GM19023 (cell line): ENCODE results near the gene ZNF165.
"Not testable (repeated sequence)": the region's sequence is repeated elsewhere in the genome, so short reads cannot be mapped to it uniquely, and the experiment has no call there.

Experiments used
- ATAC-seq: cut with Tn5 transposase; IDR thresholded peaks from one replicate; pipeline ENCODE4 v1.9.1; 2021; ENCODE audit warnings: mild to moderate bottlenecking, moderate library complexity; ENCODE audit not compliant: unreplicated experiment

Gene ZNF165

DNA sequence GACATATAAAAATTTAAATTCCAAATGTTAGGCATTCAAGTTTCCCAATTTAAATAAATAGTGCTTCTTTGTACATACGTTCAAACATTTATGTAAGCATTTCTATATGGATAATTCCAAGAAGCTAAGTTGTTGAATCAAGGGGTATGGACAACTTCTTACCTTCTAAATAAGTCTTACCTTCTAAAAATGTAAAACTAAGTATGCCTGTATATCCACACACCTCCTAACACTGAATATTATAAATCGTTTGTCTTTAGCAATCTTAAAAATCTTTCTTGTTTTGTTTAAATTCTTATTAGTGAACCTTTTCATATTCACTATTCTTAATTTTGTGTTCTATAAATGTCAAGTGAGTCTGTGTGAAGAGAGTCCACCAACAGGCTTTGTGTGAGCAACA is 41.5 kb downstream of the ZNF165 start:
- ATAC-seq = no peak

DNA sequence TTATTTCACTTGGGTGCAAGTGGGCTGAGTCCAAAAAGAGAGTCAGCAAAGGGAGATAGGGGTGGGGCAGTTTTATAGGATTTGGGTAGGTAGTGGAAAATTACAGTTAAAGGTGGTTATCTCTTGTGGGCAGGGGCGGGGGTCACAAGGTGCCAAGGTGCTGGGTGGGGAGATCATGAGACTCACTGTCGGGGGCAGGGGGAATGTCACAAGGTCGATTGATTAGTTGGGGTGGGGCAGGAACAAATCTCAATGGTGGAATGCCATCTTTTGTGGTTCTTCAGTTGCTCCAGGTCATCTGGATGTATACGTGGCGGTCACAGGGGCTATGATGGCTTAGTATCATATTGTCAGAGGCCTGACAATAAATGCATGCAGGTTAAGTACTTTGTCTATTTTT is 41.9 kb downstream of the ZNF165 start:
- ATAC-seq = not testable (repeated sequence)

DNA sequence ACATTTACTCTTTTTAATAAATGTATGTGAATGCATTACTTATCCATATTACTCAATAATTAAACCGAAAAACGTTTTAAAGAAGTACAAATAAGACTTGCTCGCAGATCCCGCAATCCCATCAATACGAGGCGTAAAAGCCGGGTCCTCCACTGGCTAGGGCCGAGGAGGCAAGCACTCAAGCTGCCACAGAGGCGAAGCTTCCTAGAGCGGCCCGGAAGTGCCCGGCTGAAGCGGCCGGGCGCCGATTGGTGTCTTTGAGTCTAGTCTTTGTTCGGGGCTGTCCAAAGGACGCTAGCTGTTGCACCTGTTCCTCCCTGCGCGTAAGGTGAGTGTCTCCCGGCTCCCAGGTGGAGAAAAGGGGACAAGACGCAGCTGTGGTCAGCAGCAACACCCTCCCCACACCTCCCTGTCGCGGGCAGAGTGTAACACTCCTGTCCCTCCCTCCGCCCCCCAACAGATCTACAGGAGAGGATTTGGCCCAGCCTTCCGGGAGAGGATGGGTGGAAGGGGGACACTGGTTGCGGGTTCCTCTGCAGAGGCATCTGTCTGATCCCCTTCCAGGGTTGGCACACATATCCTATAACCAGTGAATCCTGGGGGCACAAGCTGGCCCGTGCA is 44.1 kb downstream of the ZNF165 start, which contains the start of gene ZSCAN16:
Gene ZSCAN16, plus strand, starts transcription at position 260 of the 621 bp plus-strand sequence. CDS start 835 bp downstream, outside the sequence.
- ATAC-seq = peak; percentile 97

DNA sequence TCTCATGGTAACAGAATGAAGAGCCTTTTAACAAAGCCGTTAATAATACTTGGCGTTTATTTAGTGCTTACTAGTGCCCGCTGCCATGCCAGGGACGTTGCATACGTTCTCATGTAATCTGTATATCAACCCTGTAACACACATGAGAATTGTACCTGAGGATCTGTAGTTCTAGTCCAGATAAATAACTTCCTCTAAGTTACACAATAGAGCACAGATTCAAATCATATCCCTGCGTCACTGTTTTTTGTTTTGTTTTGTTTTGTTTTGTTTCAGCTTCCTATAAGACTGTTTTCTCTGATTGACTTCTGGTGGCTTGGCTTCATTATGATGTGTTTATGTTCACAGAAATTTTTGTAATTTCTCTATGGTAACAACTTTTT is 44.6 kb downstream of the ZNF165 start:
- peak; percentile 2 for ATAC-seq

DNA sequence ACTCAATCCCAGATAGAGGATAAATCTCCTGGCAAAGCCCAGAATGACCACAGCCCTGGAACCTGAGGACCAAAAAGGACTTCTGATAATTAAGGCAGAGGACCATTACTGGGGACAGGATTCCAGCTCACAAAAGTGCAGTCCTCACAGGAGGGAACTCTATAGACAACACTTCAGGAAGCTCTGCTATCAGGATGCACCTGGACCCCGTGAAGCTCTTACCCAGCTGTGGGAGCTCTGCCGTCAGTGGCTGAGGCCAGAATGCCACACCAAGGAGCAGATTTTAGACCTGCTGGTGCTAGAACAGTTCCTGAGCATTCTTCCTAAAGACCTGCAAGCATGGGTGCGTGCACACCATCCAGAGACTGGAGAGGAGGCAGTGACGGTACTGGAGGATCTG is 45.0 kb downstream of the ZNF165 start:
- no peak for ATAC-seq

DNA sequence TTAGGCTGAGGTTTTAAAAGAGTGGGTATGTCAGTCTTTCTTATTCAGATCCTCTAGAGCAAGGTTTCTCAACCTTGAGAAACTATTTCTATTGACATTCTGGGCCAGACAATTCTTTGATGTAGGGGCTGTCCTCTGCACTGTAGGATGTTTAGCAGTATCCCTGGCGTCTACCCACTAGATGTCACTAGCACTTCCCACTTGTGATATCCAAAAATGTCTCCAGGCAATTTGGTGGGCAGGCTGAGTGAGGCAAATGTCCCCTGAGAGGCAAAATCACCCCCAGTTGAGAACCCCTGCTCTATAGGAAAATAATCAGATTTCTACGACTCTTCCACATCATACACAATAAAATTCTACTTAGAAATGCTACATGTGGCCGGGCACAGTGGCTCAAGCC is 53.6 kb downstream of the ZNF165 start:
- no peak for ATAC-seq

DNA sequence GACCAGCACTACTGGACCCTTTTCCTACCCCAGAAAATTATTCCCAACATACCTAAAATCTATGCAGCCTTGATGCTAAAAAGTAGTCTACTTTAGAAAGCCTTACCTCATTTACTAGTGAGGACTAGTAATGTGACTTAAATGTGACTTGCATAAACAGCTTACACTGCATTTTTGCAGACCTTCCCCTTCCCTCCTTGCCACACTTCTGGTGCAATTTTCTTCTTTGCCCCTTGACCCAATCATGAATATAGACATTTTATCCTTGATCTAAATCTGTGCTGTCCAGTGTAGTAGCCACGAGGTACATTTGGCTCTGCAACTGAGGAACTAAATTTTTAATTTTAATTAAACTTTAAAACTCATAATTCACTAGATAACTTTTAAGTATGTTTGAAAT is 54.3 kb downstream of the ZNF165 start:
- ATAC-seq = no peak

DNA sequence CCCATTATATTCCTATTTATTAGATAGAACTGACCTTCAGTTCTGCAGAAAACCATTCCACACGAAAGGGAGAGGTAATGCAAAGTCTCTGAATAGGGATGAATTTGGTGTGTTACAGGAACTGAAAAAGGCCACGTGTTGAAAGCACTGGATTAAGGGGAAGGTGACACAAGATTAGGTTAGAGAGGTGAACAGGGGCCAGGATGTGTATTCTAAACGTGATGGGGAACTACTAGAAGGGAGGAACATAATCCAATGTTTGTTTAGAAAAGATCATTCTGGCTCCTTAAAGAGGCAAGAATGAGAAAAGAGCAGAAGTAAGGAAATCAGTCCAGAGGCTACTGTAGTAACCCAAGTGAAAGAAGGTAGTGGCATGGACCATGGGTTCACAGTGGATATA is 55.0 kb downstream of the ZNF165 start:
- ATAC-seq = no peak

DNA sequence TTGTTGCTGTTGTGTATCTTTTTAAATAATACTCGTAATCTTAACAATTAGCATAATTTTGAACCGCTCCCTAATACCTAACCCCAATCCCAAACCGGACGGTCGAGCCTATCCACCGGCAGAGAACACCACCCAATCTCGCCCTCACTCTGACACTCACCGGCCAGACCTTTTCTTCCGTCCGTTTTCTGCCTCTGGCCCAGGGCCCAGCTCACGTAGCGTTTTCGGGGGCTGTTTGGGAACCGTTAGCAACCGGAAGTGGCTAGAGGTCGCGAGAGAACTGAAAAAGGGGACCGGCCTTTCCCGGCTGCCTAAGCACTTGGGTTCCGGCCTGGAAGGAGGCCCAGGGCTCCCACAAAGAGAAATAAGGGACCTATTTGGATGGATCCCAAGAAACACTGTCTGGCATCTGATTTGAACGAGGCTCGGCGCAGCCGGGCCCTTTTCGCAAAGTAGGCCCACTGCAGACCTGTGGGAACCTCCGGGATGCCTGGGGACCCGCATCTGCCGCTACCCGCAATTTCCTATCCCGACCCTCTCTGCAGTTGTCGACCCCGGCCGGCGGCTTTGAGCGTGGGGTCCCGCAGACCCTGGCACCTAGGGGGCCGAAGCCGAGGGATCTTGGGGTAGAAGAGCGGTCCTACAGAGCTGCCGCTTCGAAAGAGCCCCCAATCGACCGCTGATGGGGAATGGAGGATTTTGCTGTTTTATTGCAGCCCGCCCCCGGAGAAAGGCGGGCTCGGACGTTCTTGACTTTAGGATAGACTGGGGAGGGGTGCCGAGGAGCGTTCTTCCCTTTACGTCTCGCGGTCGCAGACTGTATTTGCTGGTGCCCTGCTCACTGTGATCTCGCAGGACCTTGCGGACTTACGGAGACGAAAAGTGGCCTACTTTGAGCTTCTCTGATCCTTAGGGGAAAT is 56.5 kb downstream of the ZNF165 start:
- peak; percentile 59 for ATAC-seq

DNA sequence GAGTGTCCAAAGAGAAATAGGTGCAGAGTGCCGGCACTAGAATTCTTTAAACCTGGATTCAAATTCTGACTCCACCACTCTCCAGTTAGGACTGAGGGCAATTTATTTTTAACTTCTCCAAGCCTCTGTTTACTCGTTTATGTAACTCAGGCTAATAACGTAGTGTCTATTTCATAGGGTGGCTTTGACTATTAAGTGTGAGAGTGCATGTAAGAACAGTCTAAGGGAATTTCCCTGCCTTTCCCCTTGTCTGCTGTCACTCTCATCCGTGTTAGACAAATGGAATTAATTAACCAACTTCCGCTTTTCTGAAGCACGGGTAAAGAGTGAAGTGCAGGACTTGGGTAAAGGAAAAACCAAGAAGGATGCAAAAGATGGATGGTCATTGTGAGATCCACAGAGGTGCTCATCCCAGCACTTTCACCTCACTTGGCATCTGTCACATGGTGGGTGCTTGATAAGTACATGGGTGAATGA is 57.2 kb downstream of the ZNF165 start:
- ATAC-seq = peak; percentile 42
